Mucosa of descending colon (tissue), 3 donors: ENCODE measurements around the gene CLSTN2. TPM values are rescaled to one million over a fixed set of nuclear protein-coding genes. Genes with fewer than 3 reads are reported as not detected.

Experiments
- ATAC-seq: fragments of 200-7000 bp; cut with Tn5 transposase; one replicate; pipeline ENCODE4 v1.9.1; 2020; ENCODE audit warnings: mild to moderate bottlenecking, moderate library complexity
- DNase-seq, 3 donors: peaks; one replicate each; pipeline ENCODE4 v3.0.0-alpha.2; 2020
- H3K36me3 ChIP-seq: fragments of 200-600 bp; one replicate; pipeline ENCODE4 v1.8.0; 2021; ENCODE audit warnings: low read depth, mild to moderate bottlenecking
- H3K4me1 ChIP-seq: fragments of 200-600 bp; one replicate; pipeline ENCODE4 v1.8.0; 2021; ENCODE audit warnings: low read depth, mild to moderate bottlenecking
- H3K4me3 ChIP-seq: fragments of 200-600 bp; one replicate; pipeline ENCODE4 v1.8.0; 2021; ENCODE audit warnings: mild to moderate bottlenecking
- H3K9me3 ChIP-seq: fragments of 200-600 bp; one replicate; pipeline ENCODE4 v1.8.0; 2021; ENCODE audit warnings: mild to moderate bottlenecking
- CTCF ChIP-seq: fragments of 200-600 bp; IDR thresholded peaks from one replicate; pipeline ENCODE4 v1.8.0; 2022; ENCODE audit warnings: antibody characterized with exemption, mild to moderate bottlenecking
- intact Hi-C, 2 donors: fragments of 100-400 bp; cut with DNase I in 1 of 2; cut with micrococcal nuclease in 1 of 2; formaldehyde crosslinking; loops; one replicate each; pipeline versions ENCODE4 v1.11.0 to v1.11.1; 2022; cut with DNase I, micrococcal nuclease
- total RNA-seq, 3 donors: library from RNA; stranded (reverse); fragmentation: NEBNext Ultra II Directional in 2 of 3; extraction: Animal tissue kit (Norgen Biotek cat#: 25700) in 2 of 3; gene quantifications; one replicate each; pipeline versions ENCODE4 v1.2.1 to v1.2.4, GENCODE V29; 2021 to 2023
- donor health status: DM: no; HTN: no; CAD: no; lungs with moderate emphysema.
- donor health status: DM: no; HTN: no; CAD: no.
- donor health status: DM: no; HTN: yes; CAD: no.

The CLSTN2 gene
- total RNA-seq, 3 donors from 2014 or later = 0.90 to 5.3 (median 2.5) TPM

DNA sequence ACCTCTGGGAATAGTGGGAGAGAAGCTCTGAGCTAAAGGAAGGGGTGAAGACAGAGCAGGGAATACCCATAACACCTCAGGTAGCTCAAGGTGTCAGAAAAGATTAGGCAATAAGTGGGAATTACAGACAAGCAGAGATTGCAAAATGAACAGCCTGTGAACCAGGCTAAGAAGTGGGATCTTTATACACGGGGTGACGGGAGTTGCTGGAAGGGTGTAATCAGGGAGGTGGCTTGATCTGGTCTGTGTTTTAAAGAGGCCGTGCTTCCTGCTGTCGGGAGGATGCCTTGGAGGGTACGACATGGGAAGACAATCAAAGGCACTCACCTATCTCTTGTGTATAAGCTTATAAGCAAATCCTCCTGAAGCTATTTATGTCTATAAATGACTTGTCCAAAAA lies 216.3 kb downstream of the CLSTN2 start:
- no peaks in the 10 kb centered on the region for H3K4me1 ChIP-seq
- ATAC-seq = no peak

DNA sequence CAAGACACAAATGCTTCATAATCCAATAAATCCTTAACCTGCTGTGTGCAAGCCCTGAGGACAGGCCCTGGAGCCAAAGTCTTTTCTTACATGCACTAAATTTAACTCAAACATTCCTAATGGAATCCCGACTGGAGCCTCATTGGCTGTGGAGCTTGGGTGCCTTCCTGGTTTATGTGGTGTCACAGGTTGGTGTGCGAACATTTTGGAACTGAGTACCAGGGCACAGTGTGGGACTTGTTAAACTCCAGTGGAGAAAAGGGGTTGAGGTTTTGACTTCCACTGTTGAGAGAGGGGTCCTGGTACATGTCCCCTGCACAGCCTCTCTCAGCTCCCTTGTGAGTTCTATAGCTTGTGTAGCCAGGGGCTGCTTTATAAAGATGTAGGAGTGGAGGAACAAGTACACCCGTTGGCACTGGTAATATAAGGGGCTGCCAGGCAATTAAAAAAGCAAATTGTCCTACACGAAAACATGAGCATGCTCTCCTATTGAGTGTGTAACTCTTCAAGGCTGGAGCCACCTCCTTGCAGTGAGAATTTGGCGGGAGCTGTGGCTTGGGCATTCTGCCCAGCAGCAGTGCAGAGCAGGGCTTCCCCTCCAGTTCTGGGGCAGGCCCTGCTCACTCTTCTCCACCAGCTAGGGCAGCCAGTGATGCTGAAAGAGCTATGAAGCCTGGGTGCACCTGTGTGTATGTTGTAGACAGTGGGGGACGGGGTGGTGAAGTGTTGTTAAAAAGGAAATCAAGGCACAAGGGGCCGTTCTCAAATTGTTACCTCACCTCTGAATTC lies 218.1 kb downstream of the CLSTN2 start:
- no peaks in the 10 kb centered on the region for H3K9me3 ChIP-seq
- H3K4me1 ChIP-seq = no peaks in the 10 kb centered on the region
- no peak overlapping the region for H3K4me3 ChIP-seq
- TF ChIP-seq CTCF = no peak
- H3K36me3 ChIP-seq = no peaks in the 10 kb centered on the region
- ATAC-seq (no peak), DNase-seq (no peak)
- intact Hi-C loops = no loop called here

More for the DNA sequence above, 216.3 kb downstream of the CLSTN2 start:
- H3K9me3 ChIP-seq = no peaks in the 10 kb centered on the region
- no peaks in the 10 kb centered on the region for H3K36me3 ChIP-seq
- intact Hi-C loops = no loop called here
- no peak for DNase-seq
- TF ChIP-seq CTCF = no peak
- H3K4me3 ChIP-seq = no peak overlapping the region

- Histone ChIP-seq H3K4me1 (no peaks in the 10 kb centered on the region), H3K36me3 (no peaks in the 10 kb centered on the region), H3K9me3 (no peaks in the 10 kb centered on the region), H3K4me3 (no peak overlapping the region)
- ATAC-seq = no peak
- DNase-seq = no peak
- TF ChIP-seq CTCF = no peak
- intact Hi-C loops = no loop called here
Measured at GRCh38 chr3:140153736-140154135, 218.8 kb downstream of the CLSTN2 start.

GRCh38 chr3:140157161-140157560 lies 222.2 kb downstream of the CLSTN2 start:
- Histone ChIP-seq H3K4me3 (no peak overlapping the region), H3K4me1 (no peaks in the 10 kb centered on the region), H3K9me3 (no peaks in the 10 kb centered on the region), H3K36me3 (no peaks in the 10 kb centered on the region)
- no peak for DNase-seq
- no peak for ATAC-seq
- no peak for TF ChIP-seq CTCF
- intact Hi-C loops = no loop called here

DNA sequence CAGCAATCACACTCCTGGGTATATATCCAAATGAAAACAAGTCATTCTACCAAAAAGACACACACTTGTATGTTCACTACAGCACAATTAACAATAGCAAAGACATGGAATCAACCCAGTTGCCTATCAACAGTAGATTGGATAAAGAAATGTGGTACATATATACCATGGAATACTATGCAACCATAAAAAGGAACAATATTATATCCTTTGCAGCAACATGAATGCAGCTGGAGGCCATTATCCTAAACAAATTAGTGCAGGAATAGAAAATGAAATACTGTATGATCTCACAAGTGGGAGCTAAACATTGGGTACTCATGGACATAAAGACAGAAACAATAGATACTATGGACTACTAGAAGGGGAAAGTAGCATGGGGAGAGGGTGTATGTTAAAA lies 224.7 kb downstream of the CLSTN2 start:
- Histone ChIP-seq H3K9me3 (no peaks in the 10 kb centered on the region), H3K4me3 (no peak overlapping the region), H3K36me3 (no peaks in the 10 kb centered on the region), H3K4me1 (no peaks in the 10 kb centered on the region)
- intact Hi-C loops = no loop called here
- DNase-seq (no peak), ATAC-seq (no peak)
- no peak for TF ChIP-seq CTCF
